ENCODE results near the gene NPAT. TPM values are rescaled to one million over a fixed set of nuclear protein-coding genes. Genes with fewer than 3 reads are reported as not detected.

The NPAT gene
- total and polyA plus RNA-seq, 9 of the 15 experiments (the other 6 are each of a cell fraction or from before 2014, with no cell fraction given), result 8.8 to 30.0 (median 22.1) TPM

GRCh38 chr11:108121274-108122155, 100.9 kb downstream of the NPAT start, which contains the start of gene ACAT1 (continued):
- 0 out of 2 replicates have a peak, but pooled peaks have one; percentile 14 for TF ChIP-seq HMBOX1 (IDR thresholded peaks at IDR 0.05)
- peak; percentile 25; the same call in 1 of the 2 replicates for TF ChIP-seq RNF2 (IDR thresholded peaks at IDR 0.05)
- TF ChIP-seq FOSL1 (tag; conservative IDR thresholded peaks at IDR 0.05), result 0 out of 2 replicates have a peak, but pooled peaks have one; percentile 19
- no peak for TF ChIP-seq ZNF696 (CRISPR knock-in tag; conservative IDR thresholded peaks at IDR 0.05)
- peak; percentile 45; the same call in 1 of the 2 replicates for TF ChIP-seq ZNF583 (CRISPR knock-in tag; IDR thresholded peaks at IDR 0.05)
- 0 out of 2 replicates have a peak, but pooled peaks have one; percentile 58 for TF ChIP-seq ZNF431 (CRISPR knock-in tag; IDR thresholded peaks at IDR 0.05)
- no peak for TF ChIP-seq BCL6 (CRISPR knock-in tag; IDR thresholded peaks at IDR 0.05)
- TF ChIP-seq KDM5B (IDR thresholded peaks at IDR 0.05; ENCODE audit: insufficient replicate concordance, low read depth, low read length), result peak; percentile 85
- peak; percentile 25 for TF ChIP-seq FOS (IDR thresholded peaks at IDR 0.05; ENCODE audit: extremely low read depth, insufficient read length)
- TF ChIP-seq ZNF184 (CRISPR knock-in tag; IDR thresholded peaks at IDR 0.05), result no peak
- TF ChIP-seq ZNF639 (CRISPR knock-in tag; conservative IDR thresholded peaks at IDR 0.05 in 1 of 2, IDR thresholded peaks at IDR 0.05 in 1 of 2), result no peak
- peak; percentile 59 for TF ChIP-seq ZBTB17 (CRISPR knock-in tag; IDR thresholded peaks at IDR 0.05)
- no peak; the same call in 1 of the 2 replicates for TF ChIP-seq ZNF175 (CRISPR knock-in tag; IDR thresholded peaks at IDR 0.05; ENCODE audit: low read depth)
- no peak for TF ChIP-seq ZNF407 (IDR thresholded peaks at IDR 0.05; ENCODE audit: low read depth)
- peak; percentile 82 for TF ChIP-seq TFAP4 (CRISPR knock-in tag; IDR thresholded peaks at IDR 0.05; ENCODE audit: borderline replicate concordance)

Measured in K562 (cell line).